ENCODE measurements around the gene OSBPL7. TPM values are rescaled to one million over a fixed set of nuclear protein-coding genes. Genes with fewer than 3 reads are reported as not detected.

The OSBPL7 gene
- total and polyA plus RNA-seq, 5 donors, result 5.3 to 11.1 (median 7.6) TPM

DNA sequence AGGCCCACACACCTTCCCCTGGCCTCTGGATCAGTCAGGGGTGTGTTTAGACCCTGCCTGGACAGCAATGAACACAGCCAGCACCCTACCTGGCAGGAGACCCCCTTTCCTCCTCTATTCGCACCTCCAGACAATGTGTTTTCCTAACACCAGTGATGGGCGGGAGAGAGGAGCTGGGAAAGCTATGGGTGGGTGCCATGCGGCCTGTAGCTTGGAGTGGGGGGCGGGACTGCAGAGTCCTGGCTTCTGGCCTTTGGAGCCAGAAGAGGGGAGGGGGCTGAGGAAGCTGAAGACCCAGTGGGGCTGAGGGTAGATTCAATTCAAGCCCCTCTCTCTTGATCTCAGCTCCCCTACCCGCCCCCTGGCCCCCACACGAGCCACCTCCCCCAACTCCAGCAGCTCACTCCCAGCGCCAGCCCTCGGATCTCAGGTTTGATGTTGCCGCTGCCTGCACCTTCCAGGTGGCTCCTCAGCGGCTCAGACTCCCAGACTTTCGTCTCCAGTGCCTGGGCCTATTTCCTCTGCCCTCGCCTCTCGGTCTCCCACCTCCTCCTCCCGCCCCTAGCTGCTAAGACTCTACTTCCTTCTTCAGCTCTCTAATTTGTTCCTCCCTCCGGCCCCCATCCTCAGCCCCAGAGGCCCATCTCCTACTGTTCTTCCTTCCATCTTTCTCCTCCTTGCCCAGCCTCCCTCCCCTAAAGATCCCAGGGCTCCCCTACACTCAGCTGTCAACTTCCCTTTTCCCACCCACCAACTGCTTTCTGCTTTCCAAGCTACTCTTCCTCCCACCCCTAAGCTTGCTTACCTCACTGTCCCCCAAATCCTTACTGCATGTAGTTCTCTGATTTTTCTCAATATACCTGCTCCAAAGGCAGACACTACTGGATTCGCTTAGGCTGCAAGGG lies 36.2 kb upstream of the OSBPL7 start:
- Histone ChIP-seq H3K27ac (ENCODE audit: low read length) (no peak overlapping the region), H3K9me3 (ENCODE audit: control insufficient read depth, low read length) (no peaks in the 10 kb centered on the region), H3K4me3 (ENCODE audit: low read length) (no peak overlapping the region), H3K27me3 (ENCODE audit: control insufficient read depth, insufficient read depth) (no peaks in the 10 kb centered on the region), H3K4me1 (ENCODE audit: control insufficient read depth, insufficient read depth, low read length) (no peaks in the 10 kb centered on the region)
- intact Hi-C loops (cut with DNase I), result no loop called here
- ATAC-seq, result no peak
- DNase-seq, result no peak
- 68% methylated on average over 16 of the region's 16 CpGs for WGBS

GRCh38 chr17:47856830-47857229 lies 35.2 kb upstream of the OSBPL7 start:
- H3K27me3 ChIP-seq (ENCODE audit: control insufficient read depth, insufficient read depth), result no peaks in the 10 kb centered on the region
- no peak for ATAC-seq

DNA sequence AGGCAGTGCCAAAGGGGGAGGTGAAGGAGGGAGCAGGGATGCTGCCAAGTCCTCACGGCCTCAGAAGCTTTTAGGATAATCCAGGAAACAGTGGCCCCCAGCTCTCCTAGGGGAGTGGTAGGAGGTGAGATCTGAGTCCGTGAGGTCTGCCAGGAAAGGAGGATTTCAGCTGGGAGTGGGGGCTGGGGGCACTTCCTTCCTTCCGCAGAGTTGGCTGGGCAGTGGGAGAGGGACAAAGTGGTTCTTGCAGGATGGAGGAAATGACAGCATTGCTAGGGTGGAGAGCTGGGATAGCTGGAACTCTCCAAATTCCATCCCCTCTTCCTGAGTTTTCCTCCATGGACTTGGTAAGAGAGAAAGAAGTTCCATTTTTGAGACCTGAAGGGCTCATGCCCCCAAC lies 34.1 kb upstream of the OSBPL7 start:
- ATAC-seq (peak; percentile 20 to 72), DNase-seq (no peak)
- no peak overlapping the region for H3K27ac ChIP-seq (ENCODE audit: low read length)
- no peak overlapping the region for H3K4me3 ChIP-seq (ENCODE audit: low read length)
- intact Hi-C loops (cut with DNase I), result no loop called here
- 17% methylated on average over 3 of the region's 3 CpGs for WGBS
- H3K9me3 ChIP-seq (ENCODE audit: control insufficient read depth, low read length), result no peaks in the 10 kb centered on the region
- peaks cover 2% of the 10 kb centered on the region for H3K4me1 ChIP-seq (ENCODE audit: control insufficient read depth, insufficient read depth, low read length)
- H3K27me3 ChIP-seq (ENCODE audit: control insufficient read depth, insufficient read depth), result no peaks in the 10 kb centered on the region

More at GRCh38 chr17:47856830-47857229, 35.2 kb upstream of the OSBPL7 start:
- Histone ChIP-seq H3K9me3 (ENCODE audit: control insufficient read depth, low read length) (no peaks in the 10 kb centered on the region), H3K4me3 (ENCODE audit: low read length) (no peak overlapping the region), H3K27ac (ENCODE audit: low read length) (no peak overlapping the region), H3K4me1 (ENCODE audit: control insufficient read depth, insufficient read depth, low read length) (peaks cover under 1% of the 10 kb centered on the region)
- intact Hi-C loops (cut with DNase I), result no loop called here
- no peak for DNase-seq

GRCh38 chr17:47853616-47854015 lies 32.0 kb upstream of the OSBPL7 start:
- DNase-seq (no peak), ATAC-seq (no peak)
- 30% methylated on average over 5 of the region's 5 CpGs for WGBS
- no peaks in the 10 kb centered on the region for H3K9me3 ChIP-seq (ENCODE audit: control insufficient read depth, low read length)
- H3K27me3 ChIP-seq (ENCODE audit: control insufficient read depth, insufficient read depth), result no peaks in the 10 kb centered on the region
- intact Hi-C loops (cut with DNase I), result no loop called here
- H3K4me3 ChIP-seq (ENCODE audit: low read length), result no peak overlapping the region
- peaks cover 2% of the 10 kb centered on the region for H3K4me1 ChIP-seq (ENCODE audit: control insufficient read depth, insufficient read depth, low read length)
- no peak overlapping the region for H3K27ac ChIP-seq (ENCODE audit: low read length)

GRCh38 chr17:47852113-47852949 lies 30.7 kb upstream of the OSBPL7 start:
- no peak overlapping the region for H3K27ac ChIP-seq (ENCODE audit: low read length)
- H3K4me3 ChIP-seq (ENCODE audit: low read length), result no peak overlapping the region
- H3K27me3 ChIP-seq (ENCODE audit: control insufficient read depth, insufficient read depth), result no peaks in the 10 kb centered on the region
- peak in 1 of 3 donors; percentile 32 for DNase-seq
- H3K9me3 ChIP-seq (ENCODE audit: control insufficient read depth, low read length), result no peaks in the 10 kb centered on the region
- 33% methylated on average over 32 of the region's 32 CpGs for WGBS
- ATAC-seq, result no peak
- peaks cover 2% of the 10 kb centered on the region for H3K4me1 ChIP-seq (ENCODE audit: control insufficient read depth, insufficient read depth, low read length)
- intact Hi-C loops (cut with DNase I), result no loop called here

GRCh38 chr17:47851764-47852112 lies 30.1 kb upstream of the OSBPL7 start:
- Histone ChIP-seq H3K9me3 (ENCODE audit: control insufficient read depth, low read length) (no peaks in the 10 kb centered on the region), H3K27ac (ENCODE audit: low read length) (no peak overlapping the region), H3K27me3 (ENCODE audit: control insufficient read depth, insufficient read depth) (no peaks in the 10 kb centered on the region), H3K4me3 (ENCODE audit: low read length) (no peak overlapping the region), H3K4me1 (ENCODE audit: control insufficient read depth, insufficient read depth, low read length) (peaks cover 2% of the 10 kb centered on the region)
- WGBS, result 33% methylated on average over 11 of the region's 11 CpGs
- intact Hi-C loops (cut with DNase I), result no loop called here
- peak in 1 of 3 donors; percentile 9 for DNase-seq
- no peak for ATAC-seq

GRCh38 chr17:47850692-47851573 lies 29.3 kb upstream of the OSBPL7 start, which contains the start of gene SP6:
TSS of gene SP6 (minus strand) at chr17:47851163. CDS start at chr17:47848429, 2,734 bp downstream.
- ATAC-seq (peak; percentile 79 to 82), DNase-seq (peak; percentile 71 to 77 (median 77))
- peaks cover 2% of the 10 kb centered on the region for H3K4me1 ChIP-seq (ENCODE audit: control insufficient read depth, insufficient read depth, low read length)
- H3K27me3 ChIP-seq (ENCODE audit: control insufficient read depth, insufficient read depth), result no peaks in the 10 kb centered on the region
- intact Hi-C loops (cut with DNase I), result no loop called here
- peak within 1 kb of the TSS; percentile 33 for H3K4me3 ChIP-seq (ENCODE audit: low read length)
- H3K27ac ChIP-seq (ENCODE audit: low read length), result no peak within 1 kb of the TSS
- no peaks in the 10 kb centered on the region for H3K9me3 ChIP-seq (ENCODE audit: control insufficient read depth, low read length)
- 4% methylated on average over 71 of the region's 71 CpGs for WGBS

DNA sequence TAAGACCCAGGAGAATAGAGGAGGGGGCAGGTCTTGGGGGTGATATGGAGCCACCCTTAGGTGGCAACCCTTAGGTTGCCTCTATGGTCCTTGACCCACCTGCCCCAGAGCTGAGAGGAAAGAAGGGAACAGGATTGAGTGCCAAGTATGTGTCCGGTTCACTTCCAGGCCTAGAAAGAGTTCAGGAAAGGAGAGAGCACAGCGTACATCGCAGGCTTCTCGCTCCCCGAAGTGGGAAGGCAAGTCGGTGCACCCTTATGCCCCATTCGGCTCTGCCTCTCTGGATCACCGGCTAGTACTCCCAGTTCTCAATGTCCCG lies 28.7 kb upstream of the OSBPL7 start:
- Histone ChIP-seq H3K4me3 (ENCODE audit: low read length) (peak overlapping the region; percentile 33), H3K9me3 (ENCODE audit: control insufficient read depth, low read length) (no peaks in the 10 kb centered on the region), H3K27ac (ENCODE audit: low read length) (no peak overlapping the region), H3K27me3 (ENCODE audit: control insufficient read depth, insufficient read depth) (no peaks in the 10 kb centered on the region), H3K4me1 (ENCODE audit: control insufficient read depth, insufficient read depth, low read length) (peaks cover 2% of the 10 kb centered on the region)
- intact Hi-C loops (cut with DNase I), result no loop called here
- ATAC-seq (no peak), DNase-seq (no peak)
- 40% methylated on average over 9 of the region's 9 CpGs for WGBS

- H3K4me1 ChIP-seq (ENCODE audit: control insufficient read depth, insufficient read depth, low read length), result peaks cover 2% of the 10 kb centered on the region
- no peaks in the 10 kb centered on the region for H3K9me3 ChIP-seq (ENCODE audit: control insufficient read depth, low read length)
- intact Hi-C loops (cut with DNase I), result loop anchor here in 2 of 4 donors (10.0 kb wide), 2 partner anchors 97 to 117 kb away; partner anchors contain the start of gene PNPO (in 1 of the 2)
- no peak for ATAC-seq
- no peak for DNase-seq
- no peaks in the 10 kb centered on the region for H3K27me3 ChIP-seq (ENCODE audit: control insufficient read depth, insufficient read depth)
- 48% methylated on average over 23 of the region's 23 CpGs for WGBS
- H3K4me3 ChIP-seq (ENCODE audit: low read length), result no peak overlapping the region
- H3K27ac ChIP-seq (ENCODE audit: low read length), result no peak overlapping the region
Measured at GRCh38 chr17:47848198-47848513, 26.6 kb upstream of the OSBPL7 start.

DNA sequence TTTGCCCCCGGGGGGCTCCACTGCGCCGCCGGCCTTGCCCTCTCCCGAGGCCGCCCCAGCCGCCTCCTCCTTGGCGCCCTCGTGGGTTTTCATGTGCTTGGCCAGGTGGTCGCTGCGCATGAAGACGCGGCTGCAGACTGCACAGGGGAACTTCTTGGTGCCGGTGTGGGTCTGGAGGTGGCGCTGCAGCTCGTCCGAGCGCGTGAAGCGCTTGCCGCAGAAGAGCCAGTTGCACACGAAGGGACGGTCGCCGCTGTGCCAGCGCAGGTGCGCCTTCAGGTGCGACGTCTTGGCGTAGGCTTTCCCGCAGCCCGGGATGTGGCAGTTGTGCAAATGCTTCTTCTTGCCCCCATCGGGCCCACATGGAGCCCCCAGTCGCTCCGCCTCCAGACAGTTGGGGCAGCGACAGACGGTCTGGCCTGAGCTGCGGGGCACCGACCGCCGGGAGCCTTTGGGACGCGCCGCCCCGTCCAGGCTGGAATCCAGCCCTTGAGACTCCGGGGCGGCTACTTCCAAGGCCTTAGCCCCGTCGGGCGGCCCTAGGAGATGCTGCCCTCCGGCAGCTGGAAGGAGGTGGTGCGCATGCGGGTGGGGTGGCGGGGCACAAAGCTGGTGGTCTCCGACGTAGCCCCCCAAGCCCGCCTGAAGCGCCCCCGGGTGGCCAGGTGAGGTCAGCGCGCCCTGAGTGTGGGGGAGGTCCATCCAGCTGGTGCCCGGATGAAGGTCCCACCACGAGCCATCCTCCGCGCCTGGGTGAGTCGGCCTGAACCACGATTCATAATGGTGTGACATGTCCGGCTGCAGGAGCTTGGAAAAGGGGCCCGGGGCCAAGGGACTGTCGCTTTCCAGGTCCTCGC lies 26.0 kb upstream of the OSBPL7 start:
- no peak overlapping the region for H3K27ac ChIP-seq (ENCODE audit: low read length)
- WGBS, result 32% methylated on average over 71 of the region's 71 CpGs
- no peaks in the 10 kb centered on the region for H3K27me3 ChIP-seq (ENCODE audit: control insufficient read depth, insufficient read depth)
- DNase-seq (peak in 1 of 3 donors; percentile 59), ATAC-seq (no peak)
- no peaks in the 10 kb centered on the region for H3K9me3 ChIP-seq (ENCODE audit: control insufficient read depth, low read length)
- no peak overlapping the region for H3K4me3 ChIP-seq (ENCODE audit: low read length)
- intact Hi-C loops (cut with DNase I), result loop anchor here in 2 of 4 donors (10.0 kb wide), 2 partner anchors 97 to 117 kb away; partner anchors contain the start of gene PNPO (in 1 of the 2)
- peaks cover 2% of the 10 kb centered on the region for H3K4me1 ChIP-seq (ENCODE audit: control insufficient read depth, insufficient read depth, low read length)

Data from right cardiac atrium (tissue), 5 donors.